ENCODE measurements around the gene CAMK2B.

CAMK2B gene

DNA sequence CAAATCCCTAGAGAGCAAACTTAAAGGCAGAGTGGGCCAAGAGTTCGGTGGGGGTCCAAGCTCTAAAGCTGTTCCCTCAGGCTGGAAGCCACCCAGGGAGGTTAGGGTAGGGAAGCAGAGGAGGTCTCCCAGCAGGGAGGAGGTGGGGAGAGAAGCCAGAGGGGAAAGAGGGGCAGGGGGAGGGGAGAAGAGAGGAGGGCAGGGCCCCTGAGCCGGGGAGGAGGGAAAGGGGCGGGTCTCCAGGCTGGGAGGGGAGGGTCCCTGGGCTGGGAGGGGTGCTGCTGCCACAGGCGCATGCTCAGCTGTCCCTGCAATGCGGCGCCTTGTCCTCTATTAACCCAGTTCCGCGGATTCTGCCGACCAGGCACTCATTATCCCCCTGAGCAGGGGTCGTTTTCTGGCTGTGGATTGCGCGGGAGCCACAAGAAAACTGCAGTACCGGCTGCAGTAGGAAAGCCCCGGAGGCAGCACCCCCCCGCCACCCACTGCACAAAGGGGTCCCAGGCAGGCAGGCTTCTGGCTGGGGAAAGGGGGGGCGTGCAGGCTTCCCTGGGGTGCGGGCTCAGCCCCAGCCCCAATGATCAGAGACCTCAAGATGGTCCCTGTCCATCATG is 49.3 kb downstream of the CAMK2B start:
- Histone ChIP-seq H3K9me2 (replicated peaks; ENCODE audit: low read depth, low read length) (no peaks in the 10 kb centered on the region), H3K4me1 (ENCODE audit: insufficient read depth, low read length, poor library complexity, severe bottlenecking) (no peaks in the 10 kb centered on the region), H3F3A (ENCODE audit: low read depth) (no peaks in the 10 kb centered on the region), H3K9ac (ENCODE audit: low read depth, low read length, poor library complexity, severe bottlenecking) (no peak overlapping the region), H4K20me1 (ENCODE audit: insufficient read depth, low read length, poor library complexity, severe bottlenecking) (no peaks in the 10 kb centered on the region), H3K4me2 (ENCODE audit: low read depth, low read length, poor library complexity, severe bottlenecking) (no peak overlapping the region), H3K79me2 (ENCODE audit: insufficient read depth, low read length) (no peaks in the 10 kb centered on the region), H3K9me3 (ENCODE audit: insufficient read depth, low read depth, low read length) (no peaks in the 10 kb centered on the region), H3K27me3 (ENCODE audit: insufficient read depth, low read length, poor library complexity, severe bottlenecking) (no peaks in the 10 kb centered on the region), H2AFZ (ENCODE audit: low read length) (no peak overlapping the region), H3K4me3 (ENCODE audit: low read length, poor library complexity, severe bottlenecking) (no peak overlapping the region), H3K36me3 (ENCODE audit: insufficient read depth, low read length) (no peaks in the 10 kb centered on the region)
- TF ChIP-seq, protein P1, sequence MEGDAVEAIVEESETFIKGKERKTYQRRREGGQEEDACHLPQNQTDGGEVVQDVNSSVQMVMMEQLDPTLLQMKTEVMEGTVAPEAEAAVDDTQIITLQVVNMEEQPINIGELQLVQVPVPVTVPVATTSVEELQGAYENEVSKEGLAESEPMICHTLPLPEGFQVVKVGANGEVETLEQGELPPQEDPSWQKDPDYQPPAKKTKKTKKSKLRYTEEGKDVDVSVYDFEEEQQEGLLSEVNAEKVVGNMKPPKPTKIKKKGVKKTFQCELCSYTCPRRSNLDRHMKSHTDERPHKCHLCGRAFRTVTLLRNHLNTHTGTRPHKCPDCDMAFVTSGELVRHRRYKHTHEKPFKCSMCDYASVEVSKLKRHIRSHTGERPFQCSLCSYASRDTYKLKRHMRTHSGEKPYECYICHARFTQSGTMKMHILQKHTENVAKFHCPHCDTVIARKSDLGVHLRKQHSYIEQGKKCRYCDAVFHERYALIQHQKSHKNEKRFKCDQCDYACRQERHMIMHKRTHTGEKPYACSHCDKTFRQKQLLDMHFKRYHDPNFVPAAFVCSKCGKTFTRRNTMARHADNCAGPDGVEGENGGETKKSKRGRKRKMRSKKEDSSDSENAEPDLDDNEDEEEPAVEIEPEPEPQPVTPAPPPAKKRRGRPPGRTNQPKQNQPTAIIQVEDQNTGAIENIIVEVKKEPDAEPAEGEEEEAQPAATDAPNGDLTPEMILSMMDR (conservative IDR thresholded peaks at IDR 0.05; ENCODE audit: low read length), result no peak
- no peak for TF ChIP-seq EZH2phosphoT487 (IDR thresholded peaks at IDR 0.05; ENCODE audit: borderline replicate concordance)

DNA sequence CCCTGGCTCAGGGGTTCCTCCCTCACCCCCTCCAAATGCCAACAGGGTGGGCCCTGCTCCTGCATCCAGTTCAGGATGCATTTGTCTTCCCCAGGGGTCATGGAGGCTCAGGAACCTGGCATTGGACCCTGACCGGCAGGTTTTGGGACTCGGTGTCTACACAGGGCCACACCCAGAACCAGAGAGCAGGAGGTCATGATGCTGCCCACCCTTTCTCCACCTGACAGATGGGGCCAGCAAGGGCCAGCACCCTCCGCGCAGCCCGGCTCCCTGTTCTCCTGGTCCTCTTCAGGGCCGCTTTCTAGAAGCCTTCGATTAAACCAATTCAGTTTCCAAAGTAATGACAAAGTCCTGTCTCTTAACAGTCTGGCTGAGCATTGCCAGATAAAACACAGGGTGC is 50.2 kb downstream of the CAMK2B start:
- Histone ChIP-seq H3K27me3 (ENCODE audit: insufficient read depth, low read length, poor library complexity, severe bottlenecking) (no peaks in the 10 kb centered on the region), H3F3A (ENCODE audit: low read depth) (no peaks in the 10 kb centered on the region), H4K20me1 (ENCODE audit: insufficient read depth, low read length, poor library complexity, severe bottlenecking) (no peaks in the 10 kb centered on the region), H3K79me2 (ENCODE audit: insufficient read depth, low read length) (no peaks in the 10 kb centered on the region), H3K4me2 (ENCODE audit: low read depth, low read length, poor library complexity, severe bottlenecking) (no peak overlapping the region), H3K36me3 (ENCODE audit: insufficient read depth, low read length) (no peaks in the 10 kb centered on the region), H3K4me1 (ENCODE audit: insufficient read depth, low read length, poor library complexity, severe bottlenecking) (no peaks in the 10 kb centered on the region), H3K4me3 (ENCODE audit: low read length, poor library complexity, severe bottlenecking) (no peak overlapping the region), H2AFZ (ENCODE audit: low read length) (no peak overlapping the region), H3K9me3 (ENCODE audit: insufficient read depth, low read depth, low read length) (no peaks in the 10 kb centered on the region), H3K9ac (ENCODE audit: low read depth, low read length, poor library complexity, severe bottlenecking) (no peak overlapping the region), H3K9me2 (replicated peaks; ENCODE audit: low read depth, low read length) (no peaks in the 10 kb centered on the region)
- TF ChIP-seq, protein P1 (conservative IDR thresholded peaks at IDR 0.05; ENCODE audit: low read length), result no peak
- no peak for TF ChIP-seq EZH2phosphoT487 (IDR thresholded peaks at IDR 0.05; ENCODE audit: borderline replicate concordance)

DNA sequence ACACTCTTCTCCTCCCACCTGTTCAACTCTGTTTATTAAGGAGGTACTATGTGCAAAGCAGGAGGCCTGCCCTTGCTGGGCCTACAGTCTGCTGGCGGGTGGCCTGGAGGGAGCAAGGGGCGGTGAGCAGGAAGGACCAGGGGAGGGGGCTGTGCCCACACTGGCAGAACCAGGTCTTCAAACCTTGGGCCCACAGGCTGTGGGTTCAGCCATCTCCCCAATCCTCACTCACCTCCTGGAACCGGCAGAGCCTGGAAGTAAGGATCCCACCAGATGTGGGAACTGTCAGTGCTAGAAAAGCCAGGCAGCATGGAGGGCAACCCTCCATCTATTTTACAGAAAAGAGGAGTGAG is 50.8 kb downstream of the CAMK2B start:
- H3K9me2 ChIP-seq (replicated peaks; ENCODE audit: low read depth, low read length), result no peaks in the 10 kb centered on the region
- TF ChIP-seq EZH2phosphoT487 (IDR thresholded peaks at IDR 0.05; ENCODE audit: borderline replicate concordance), result no peak
- TF ChIP-seq, protein P1 (conservative IDR thresholded peaks at IDR 0.05; ENCODE audit: low read length), result no peak

More for the DNA sequence above, 50.8 kb downstream of the CAMK2B start:
- Histone ChIP-seq H3K79me2 (ENCODE audit: insufficient read depth, low read length) (no peaks in the 10 kb centered on the region), H3K4me2 (ENCODE audit: low read depth, low read length, poor library complexity, severe bottlenecking) (no peak overlapping the region), H3K4me1 (ENCODE audit: insufficient read depth, low read length, poor library complexity, severe bottlenecking) (no peaks in the 10 kb centered on the region), H2AFZ (ENCODE audit: low read length) (no peak overlapping the region), H3F3A (ENCODE audit: low read depth) (no peaks in the 10 kb centered on the region), H3K27me3 (ENCODE audit: insufficient read depth, low read length, poor library complexity, severe bottlenecking) (no peaks in the 10 kb centered on the region), H3K9me3 (ENCODE audit: insufficient read depth, low read depth, low read length) (no peaks in the 10 kb centered on the region), H3K9ac (ENCODE audit: low read depth, low read length, poor library complexity, severe bottlenecking) (no peak overlapping the region), H3K36me3 (ENCODE audit: insufficient read depth, low read length) (no peaks in the 10 kb centered on the region), H3K4me3 (ENCODE audit: low read length, poor library complexity, severe bottlenecking) (no peak overlapping the region), H4K20me1 (ENCODE audit: insufficient read depth, low read length, poor library complexity, severe bottlenecking) (no peaks in the 10 kb centered on the region)

Measured in Loucy (cell line).